ENCODE measurements around the gene ABHD16A.

ABHD16A gene

GRCh38 chr6:31702819-31703716, at the start of gene ABHD16A:
ABHD16A (minus strand) TSS chr6:31703324; CDS start chr6:31703281, 43 bp downstream.
- DNase-seq, result peak; percentile 97

- DNase-seq, result no peak
These were observed 49.7 kb upstream of the ABHD16A start for GRCh38 chr6:31752739-31753319.

GRCh38 chr6:31750411-31751022, 47.4 kb upstream of the ABHD16A start:
- DNase-seq, result no peak

GRCh38 chr6:31749301-31750036, 46.3 kb upstream of the ABHD16A start:
- DNase-seq, result no peak

- DNase-seq, result no peak
These were observed 41.3 kb upstream of the ABHD16A start for GRCh38 chr6:31744422-31744821.

GRCh38 chr6:31742894-31743293, 39.8 kb upstream of the ABHD16A start:
- no peak for DNase-seq

GRCh38 chr6:31741815-31742214, 38.7 kb upstream of the ABHD16A start:
- no peak for DNase-seq

GRCh38 chr6:31740397-31741223, 37.5 kb upstream of the ABHD16A start:
- DNase-seq, result no peak

- peak; percentile 97 for DNase-seq
These were observed 36.7 kb upstream of the ABHD16A start, which contains the start of gene MSH5 for GRCh38 chr6:31739639-31740396. MSH5 (plus strand) TSS chr6:31740005; CDS start chr6:31740467, 462 bp downstream.

GRCh38 chr6:31737991-31738979, 35.2 kb upstream of the ABHD16A start:
- peak; percentile 62 for DNase-seq

- DNase-seq, result no peak
These were observed 34.3 kb upstream of the ABHD16A start for GRCh38 chr6:31737315-31737990.

GRCh38 chr6:31736768-31737314, 33.7 kb upstream of the ABHD16A start:
- no peak for DNase-seq

GRCh38 chr6:31736021-31736767, 33.1 kb upstream of the ABHD16A start, which contains the start of gene CLIC1:
CLIC1 (minus strand) TSS chr6:31736530; CDS start chr6:31736300, 230 bp downstream.
- peak; percentile 82 for DNase-seq

GRCh38 chr6:31734821-31735406, 31.8 kb upstream of the ABHD16A start:
- DNase-seq, result peak; percentile 62

- DNase-seq, result no peak
These were observed 31.2 kb upstream of the ABHD16A start for GRCh38 chr6:31734247-31734820.

- no peak for DNase-seq
These were observed 30.6 kb upstream of the ABHD16A start for GRCh38 chr6:31733734-31734133.

- no peak for DNase-seq
These were observed 28.9 kb upstream of the ABHD16A start for GRCh38 chr6:31732029-31732428.
